Stimulated activated CD4-positive, alpha-beta T cell treated with anti-CD3 and anti-CD28 coated beads, Interleukin-4, amount 100 ng/mL, for 4 hours (primary cell): ENCODE data around the gene RNF19B.
A peak's percentile ranks its signal among the peaks of the same experiment; 100 is the strongest.

Source experiments
- DNase-seq, 2 experiments: peaks; one replicate each; pipeline ENCODE4 v3.0.0-alpha.2; 2020

RNF19B gene

DNA sequence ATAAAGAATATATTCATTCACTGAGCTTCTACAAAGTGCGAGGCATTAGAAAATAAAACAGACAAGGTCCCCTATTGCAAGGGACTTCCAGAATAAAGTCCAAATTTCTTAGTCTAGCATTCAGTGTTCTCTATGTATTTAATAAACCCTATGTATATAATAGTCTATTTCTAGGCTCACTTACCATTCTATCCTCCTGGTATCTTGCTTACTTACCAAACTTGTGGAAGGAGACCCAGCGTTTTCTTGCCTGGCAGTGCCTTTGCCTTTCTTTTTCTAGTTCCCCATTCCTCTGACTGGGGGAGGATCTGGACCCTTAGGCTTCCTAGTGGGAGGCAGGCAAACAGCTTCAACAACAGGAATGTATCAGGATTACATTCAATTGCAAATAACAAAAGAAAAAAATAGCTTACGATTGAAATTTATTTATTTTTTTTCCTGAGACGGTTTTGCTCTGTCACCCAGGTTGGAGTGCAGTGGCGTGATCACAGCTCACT, 690 bp upstream of the RNF19B start:
- DNase-seq: no peak

DNA sequence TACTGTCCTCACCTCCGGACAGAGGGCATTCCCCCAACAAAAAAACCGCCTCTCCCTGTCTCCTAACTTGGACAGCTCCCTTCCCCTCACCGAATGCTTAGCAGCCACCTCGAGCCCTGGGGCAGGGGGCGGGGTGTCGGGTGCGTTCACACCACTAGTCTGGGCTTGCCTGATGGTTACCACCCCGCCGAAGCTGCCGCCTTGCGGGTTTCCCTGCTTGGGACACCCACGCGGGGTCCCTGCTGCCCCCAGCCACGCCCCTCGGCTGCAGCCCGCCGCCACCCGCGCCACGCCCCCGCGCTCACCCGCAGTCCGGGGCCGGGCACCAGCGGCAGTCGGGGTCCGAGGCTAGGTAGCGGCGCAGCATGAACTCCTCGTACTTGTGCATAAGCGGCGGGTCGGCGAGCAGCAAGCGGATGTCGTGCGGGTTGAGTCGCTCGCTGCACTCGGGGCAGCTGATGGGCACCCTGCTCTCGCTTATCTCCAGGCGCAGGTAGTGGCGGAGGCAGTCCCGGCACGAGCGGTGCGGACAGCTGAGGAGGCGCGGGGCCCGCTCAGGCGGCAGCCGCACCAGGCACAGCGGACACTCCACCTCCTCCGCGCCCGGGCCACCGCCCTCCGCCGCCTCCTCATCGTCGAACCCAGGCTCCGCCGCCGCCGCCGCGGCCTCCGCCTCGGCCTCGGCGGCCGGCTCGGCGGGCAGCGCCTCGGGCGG, 706 bp downstream of the RNF19B start:
- peak; percentile 49 to 56 for DNase-seq

DNA sequence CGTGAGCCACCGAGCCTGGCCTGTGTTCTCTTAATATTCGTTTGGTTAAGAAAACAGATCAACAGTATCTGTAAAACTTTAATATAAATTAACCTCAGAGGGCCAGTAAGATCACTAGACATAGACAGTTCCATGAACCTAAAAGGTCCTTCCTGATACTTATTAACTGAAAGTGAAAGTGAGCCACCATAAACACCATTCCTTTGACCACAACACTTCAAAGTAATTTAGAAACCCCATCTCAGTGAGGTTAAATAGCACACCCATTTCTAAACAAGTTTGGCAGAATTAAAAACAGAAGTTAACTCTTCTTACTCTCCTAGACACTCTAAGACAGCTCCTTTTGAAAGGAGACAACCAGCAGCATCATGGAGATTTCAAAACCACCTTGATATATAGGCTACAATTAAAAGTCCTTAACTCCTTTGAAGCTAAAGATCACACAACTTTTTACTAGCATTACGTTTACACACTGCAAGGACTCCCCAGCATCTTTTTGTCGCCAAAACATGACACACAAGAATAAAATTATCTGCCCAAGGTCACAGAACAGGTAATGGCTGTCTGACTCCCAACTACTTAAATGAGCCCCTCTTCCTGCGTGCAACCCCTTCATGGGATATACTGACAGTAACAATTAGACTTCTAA, 2.2 kb downstream of the RNF19B start:
- no peak for DNase-seq

DNA sequence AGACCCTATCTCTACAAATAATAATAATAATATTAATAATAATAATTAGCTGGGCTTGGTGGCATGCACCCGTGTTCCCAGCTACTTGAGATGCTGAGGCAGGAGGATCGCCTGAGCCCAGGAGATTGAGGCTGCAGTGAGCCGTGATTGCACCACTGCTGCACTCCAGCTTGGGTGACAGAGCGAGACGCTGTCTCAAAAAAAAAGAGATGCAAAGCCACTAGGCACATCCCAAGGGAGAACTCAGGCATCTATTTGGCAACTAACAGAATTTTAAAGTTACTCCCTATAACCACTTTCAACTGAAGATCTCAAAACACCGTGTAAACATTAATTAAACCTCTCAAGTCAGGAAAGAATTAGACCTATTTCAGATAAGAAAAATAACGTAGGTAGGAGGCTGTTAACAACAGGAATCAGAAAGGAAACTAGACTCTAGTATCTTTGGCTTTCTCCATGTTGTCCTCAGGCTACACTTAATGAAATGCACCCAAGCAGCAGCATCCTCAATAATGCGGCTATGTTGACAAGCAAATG, 3.7 kb downstream of the RNF19B start:
- DNase-seq: no peak

- DNase-seq: no peak
Measured at GRCh38 chr1:32960342-32960741, 4.3 kb downstream of the RNF19B start.

GRCh38 chr1:32958827-32959226, 5.8 kb downstream of the RNF19B start:
- no peak for DNase-seq

DNA sequence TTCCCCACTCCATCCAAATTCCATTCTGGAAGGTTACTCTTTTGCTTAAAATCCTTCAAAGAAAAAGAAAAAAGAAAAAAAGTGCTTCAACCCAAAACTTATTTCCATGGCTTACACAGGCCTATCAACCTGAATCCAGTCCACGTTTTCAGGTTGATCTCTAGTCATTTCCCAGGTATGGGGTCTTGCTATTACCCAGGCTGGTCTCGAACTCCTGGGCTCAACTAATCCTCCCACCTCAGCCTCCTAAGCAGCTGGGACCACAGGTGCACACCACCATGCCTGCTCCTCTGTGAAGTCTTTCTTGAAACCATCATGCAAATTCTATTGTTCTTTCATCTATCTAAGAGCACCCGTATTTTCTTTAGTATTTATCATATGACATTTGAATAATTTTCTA, 7.6 kb downstream of the RNF19B start:
- no peak for DNase-seq

DNA sequence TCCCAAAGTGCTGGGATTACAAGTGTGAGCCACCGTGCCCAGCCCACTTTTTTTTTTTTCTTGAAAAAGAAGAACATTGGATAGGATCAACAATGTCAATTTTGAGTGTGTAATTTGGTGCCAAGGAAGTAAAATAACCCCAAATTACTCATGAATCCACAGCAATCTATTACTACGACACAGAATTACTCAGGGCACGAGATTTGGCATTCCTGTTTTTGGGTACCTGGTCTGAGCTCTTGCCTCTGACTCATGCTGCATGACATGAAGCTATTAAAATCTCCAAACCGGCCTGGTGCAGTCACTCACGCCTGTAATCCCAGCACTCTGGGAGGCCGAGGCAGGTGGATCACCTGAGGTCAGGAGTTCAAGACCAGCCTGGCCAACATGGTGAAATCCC, 10.4 kb downstream of the RNF19B start:
- no peak for DNase-seq

DNA sequence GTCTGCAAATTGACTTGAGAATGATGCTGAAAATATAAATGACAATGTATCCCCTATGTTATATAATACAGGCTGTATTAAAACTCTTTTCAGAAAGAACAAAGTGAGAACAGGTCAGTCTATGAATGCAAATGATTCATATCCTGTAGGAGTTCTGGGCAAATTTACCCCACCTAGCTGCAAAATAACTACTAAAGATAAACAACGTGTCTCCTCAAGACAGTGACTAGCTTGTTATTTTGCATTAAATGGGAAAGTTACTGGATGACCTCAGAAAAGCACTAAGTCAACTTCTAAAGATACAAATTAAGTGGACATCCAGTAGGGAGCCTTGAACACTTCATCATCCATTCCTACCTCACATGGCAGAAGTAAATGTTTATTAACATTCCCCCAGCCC, 11.1 kb downstream of the RNF19B start:
- DNase-seq: no peak

DNA sequence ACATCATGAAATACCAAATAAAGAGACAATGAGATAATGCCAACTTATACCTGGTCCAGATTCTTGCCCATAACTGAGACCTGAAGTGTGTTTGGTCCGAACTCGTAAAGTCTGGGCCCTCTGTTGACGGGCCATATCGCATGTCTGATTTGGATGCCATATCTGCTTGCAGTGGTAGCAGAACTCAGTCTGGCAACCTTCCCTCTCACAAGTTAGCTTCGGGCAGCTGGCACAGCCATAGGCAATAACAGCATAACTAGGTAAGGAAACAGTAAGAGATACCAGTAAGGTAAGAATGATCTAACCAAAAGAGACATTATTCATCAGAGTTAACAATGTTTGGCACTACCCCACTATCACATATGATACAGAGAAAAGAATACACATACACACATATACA, 15.1 kb downstream of the RNF19B start:
- no peak for DNase-seq

GRCh38 chr1:32948905-32949304, 15.7 kb downstream of the RNF19B start:
- no peak for DNase-seq

GRCh38 chr1:32948390-32948722, 16.3 kb downstream of the RNF19B start:
- no peak for DNase-seq

GRCh38 chr1:32947669-32948389, 16.8 kb downstream of the RNF19B start:
- DNase-seq: no peak

DNA sequence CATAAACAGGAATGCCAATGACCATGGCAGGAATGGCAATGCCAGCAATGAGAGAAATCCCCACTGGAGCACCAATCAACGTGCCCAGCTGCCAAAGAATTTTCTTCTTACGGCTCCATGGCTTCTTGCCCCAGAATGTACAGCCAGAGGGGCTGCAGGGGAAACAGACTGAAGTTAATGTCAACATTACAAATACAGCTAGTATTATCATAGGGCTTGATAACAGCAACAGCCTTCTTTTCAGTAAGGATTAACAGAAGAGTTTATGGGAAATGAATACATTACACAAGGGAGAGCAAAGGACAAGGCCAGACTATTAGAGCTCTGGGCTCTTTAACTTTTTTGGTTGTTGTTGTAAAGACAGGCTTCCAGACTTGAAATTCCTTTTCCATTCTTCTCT, 18.2 kb downstream of the RNF19B start:
- no peak for DNase-seq

DNA sequence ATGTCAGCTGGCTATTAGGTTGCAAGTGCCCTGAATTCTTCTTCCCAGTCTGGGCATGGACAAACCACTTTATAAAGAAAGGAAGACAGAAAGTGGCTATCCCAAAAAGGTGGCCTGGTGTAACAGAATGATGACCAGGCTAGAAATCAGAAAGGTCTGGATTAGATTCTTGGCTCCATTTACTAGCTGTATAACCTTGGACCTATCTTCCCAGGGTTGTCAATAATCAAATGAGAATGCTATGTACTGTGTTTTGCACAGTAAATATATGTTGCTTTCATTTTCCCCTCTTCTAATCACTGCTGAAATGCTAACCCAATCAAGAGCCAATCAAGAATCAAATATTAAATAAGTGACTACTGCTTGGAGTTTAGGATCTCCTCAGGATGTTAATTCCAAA, 20.4 kb downstream of the RNF19B start:
- no peak for DNase-seq

GRCh38 chr1:32939655-32940371, 24.8 kb downstream of the RNF19B start:
- no peak for DNase-seq

DNA sequence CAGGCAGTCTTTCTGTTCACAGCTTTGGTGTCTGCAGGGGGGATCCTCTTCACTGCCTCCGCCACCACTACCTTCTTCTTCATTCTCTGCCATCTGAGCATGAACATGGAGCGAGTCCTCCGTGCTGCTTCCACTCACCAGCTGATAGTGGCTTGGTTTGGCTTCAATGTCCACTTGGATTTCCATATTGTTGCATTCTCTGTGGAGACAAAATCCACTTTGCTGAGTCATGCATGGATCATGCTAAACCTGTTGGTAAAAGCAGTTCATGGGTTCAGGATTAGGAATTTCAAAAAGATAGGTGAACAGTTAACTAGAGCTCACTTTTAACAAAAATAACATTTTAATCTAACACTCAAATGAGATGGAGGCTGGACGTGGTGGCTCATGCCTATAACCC, 27.5 kb downstream of the RNF19B start:
- DNase-seq: no peak

DNA sequence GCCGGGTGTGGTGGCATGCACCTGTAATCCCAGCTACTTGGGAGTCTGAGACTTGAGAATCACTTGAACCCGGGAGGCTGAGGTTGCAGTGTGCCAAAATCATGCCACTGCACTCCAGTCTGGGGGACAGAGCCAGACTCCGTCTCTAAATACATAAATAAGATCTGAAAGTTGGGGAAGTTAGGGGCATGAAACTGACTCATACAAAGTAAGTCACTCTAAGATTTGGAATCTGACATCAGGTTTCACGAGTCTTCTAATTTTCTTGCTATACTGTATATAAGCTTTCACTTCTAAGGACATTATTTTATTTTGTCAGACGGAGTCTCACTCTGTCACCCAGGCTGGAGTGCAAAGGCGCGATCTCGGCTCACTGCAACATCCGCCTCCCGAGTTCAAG, 30.1 kb downstream of the RNF19B start:
- DNase-seq: no peak

GRCh38 chr1:32933742-32934322, 30.8 kb downstream of the RNF19B start:
- DNase-seq: no peak

- DNase-seq: no peak
Measured at GRCh38 chr1:32931760-32932159, 32.8 kb downstream of the RNF19B start.

DNA sequence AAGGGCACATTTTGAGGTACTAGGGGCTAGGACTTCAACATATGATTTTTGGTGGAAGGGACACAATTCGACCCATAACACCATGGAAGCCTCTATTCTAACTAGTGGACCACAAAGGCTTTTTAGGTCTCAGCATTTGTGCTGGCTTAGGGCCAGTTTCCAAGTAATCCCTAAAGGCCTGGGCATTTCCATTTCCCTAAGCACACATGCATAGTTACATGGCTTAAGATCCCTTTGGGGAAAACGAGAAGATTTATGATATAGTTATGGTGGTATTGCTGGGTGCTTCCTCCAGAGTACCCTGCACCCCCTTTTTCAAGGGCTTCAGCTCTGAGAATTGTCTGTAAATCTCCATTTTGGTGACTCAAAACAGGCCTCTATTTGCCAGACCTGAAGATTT, 35.2 kb downstream of the RNF19B start:
- no peak for DNase-seq

- DNase-seq: no peak
Measured at GRCh38 chr1:32928715-32929114, 35.9 kb downstream of the RNF19B start.

- DNase-seq: no peak
Measured at GRCh38 chr1:32928285-32928684, 36.3 kb downstream of the RNF19B start.
